ENCODE results near the gene HPN. TPM values are rescaled to one million over a fixed set of nuclear protein-coding genes. Genes with fewer than 3 reads are reported as not detected.

Gene HPN
- total RNA-seq, 2 experiments from 2014 or later = 0.09 TPM; not detected in 1

DNA sequence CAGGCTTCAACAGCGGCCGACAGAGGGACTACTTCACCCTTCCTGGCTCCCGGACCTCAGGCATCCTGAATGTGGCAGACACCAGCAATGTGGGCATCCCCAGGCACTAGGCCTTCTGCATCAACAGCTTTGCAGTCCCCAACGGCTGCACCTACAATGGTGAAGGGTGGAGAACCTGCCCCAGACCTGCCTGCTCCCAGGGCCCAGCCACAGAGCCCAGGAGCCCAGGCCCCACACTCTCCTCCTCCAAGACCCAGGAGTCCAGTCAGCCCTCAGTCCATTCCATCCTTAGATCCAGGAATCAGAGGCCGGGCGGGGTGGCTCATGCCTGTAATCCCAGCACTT lies 34.5 kb downstream of the HPN start:
- ATAC-seq = no peak
- no peak overlapping the region for H3K27ac Mint-ChIP-seq
- H3K36me3 Mint-ChIP-seq (ENCODE audit: low read depth) = no peaks in the 10 kb centered on the region
- ChIA-PET CTCF (no interaction called here), POLR2A (no interaction called here)
- intact Hi-C loops (cut with DNase I, micrococcal nuclease) = no loop called here
- H3K27me3 Mint-ChIP-seq = peaks cover 2% of the 10 kb centered on the region
- no peak overlapping the region for H3K4me3 Mint-ChIP-seq
- H3K9me3 Mint-ChIP-seq (ENCODE audit: low read depth) = no peaks in the 10 kb centered on the region
- no peaks in the 10 kb centered on the region for H3K4me1 Mint-ChIP-seq
- no peak for DNase-seq

DNA sequence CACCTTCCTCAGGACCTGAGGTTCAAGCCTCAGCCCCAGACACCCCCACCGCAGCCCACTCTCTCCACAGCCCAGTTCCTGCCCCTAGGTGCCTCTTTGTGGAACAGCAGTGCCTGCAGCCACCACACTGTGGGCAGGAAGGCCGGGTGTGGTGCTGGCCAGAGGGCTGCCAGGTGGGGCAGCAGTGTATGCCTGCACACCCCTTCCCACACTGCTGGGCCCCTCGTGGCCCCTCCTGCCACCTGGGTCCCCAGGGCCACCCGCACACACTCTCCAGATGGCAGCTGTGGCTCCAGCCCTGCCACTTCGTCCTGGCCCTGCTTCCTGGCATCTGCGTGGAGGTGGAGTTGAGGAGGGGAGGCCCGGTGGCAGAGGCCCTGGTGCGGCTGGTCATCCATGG lies 35.1 kb downstream of the HPN start:
- intact Hi-C loops (cut with DNase I, micrococcal nuclease) = no loop called here
- H3K27me3 Mint-ChIP-seq = peaks cover 2% of the 10 kb centered on the region
- no peaks in the 10 kb centered on the region for H3K9me3 Mint-ChIP-seq (ENCODE audit: low read depth)
- H3K36me3 Mint-ChIP-seq (ENCODE audit: low read depth) = no peaks in the 10 kb centered on the region
- DNase-seq = no peak
- H3K4me3 Mint-ChIP-seq = no peak overlapping the region
- no peak overlapping the region for H3K27ac Mint-ChIP-seq
- no peaks in the 10 kb centered on the region for H3K4me1 Mint-ChIP-seq
- no peak for ATAC-seq
- CTCF ChIA-PET = no interaction called here
- POLR2A ChIA-PET = no interaction called here

DNA sequence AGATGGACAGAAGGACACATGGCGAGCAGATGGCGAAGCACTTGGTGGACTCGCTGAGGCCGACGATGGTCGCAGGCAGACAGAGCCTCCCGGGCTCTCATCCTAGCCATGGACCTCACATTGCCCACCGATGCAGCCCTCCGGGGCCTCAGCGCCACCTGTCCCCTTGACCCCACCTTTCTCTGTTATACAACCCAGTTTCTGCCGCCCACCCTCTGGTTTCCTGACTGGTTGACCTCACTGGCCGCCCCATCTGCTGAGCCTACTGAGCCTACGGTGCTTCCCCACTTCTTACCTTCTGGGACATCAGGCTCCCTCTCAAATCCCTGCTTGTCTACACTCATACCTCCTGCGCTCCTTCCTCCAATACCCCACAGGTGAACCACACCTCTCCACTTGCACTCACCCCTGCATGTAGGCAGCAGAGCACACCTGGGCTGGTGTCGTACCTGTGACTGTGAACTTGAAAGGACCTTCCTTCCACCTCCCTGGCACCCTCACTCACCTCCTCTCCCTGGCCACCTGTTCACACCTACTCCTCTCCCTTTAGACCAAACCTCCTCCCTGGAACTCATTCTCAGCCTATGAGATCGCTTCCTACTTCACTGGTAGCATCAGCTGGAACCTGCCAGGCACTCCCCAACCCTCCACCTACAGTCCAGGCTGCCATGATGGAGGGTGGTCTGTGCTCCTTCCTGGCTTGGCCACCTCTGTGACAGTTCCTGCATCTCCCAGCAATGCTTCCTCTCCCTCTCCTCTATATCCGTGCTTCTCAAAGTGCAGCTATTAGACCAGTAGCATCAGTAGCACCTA lies 36.1 kb downstream of the HPN start:
- no peak for ATAC-seq
- no peak for DNase-seq
- no peaks in the 10 kb centered on the region for H3K36me3 Mint-ChIP-seq (ENCODE audit: low read depth)

GRCh38 chr19:35079826-35080225 lies 38.3 kb downstream of the HPN start:
- Mint-ChIP-seq H3K27ac (no peak overlapping the region), H3K4me3 (no peak overlapping the region), H3K9me3 (ENCODE audit: low read depth) (no peaks in the 10 kb centered on the region), H3K4me1 (no peaks in the 10 kb centered on the region), H3K36me3 (ENCODE audit: low read depth) (no peaks in the 10 kb centered on the region), H3K27me3 (peaks cover 2% of the 10 kb centered on the region)
- ATAC-seq (no peak), DNase-seq (no peak)
- intact Hi-C loops (cut with DNase I, micrococcal nuclease) = no loop called here
- ChIA-PET POLR2A (no interaction called here), CTCF (interaction anchor here (1.3 to 1.7 kb wide), 2 partner anchors 13 to 36 kb away, joined by 4 read pairs; no protein-coding TSS in a partner anchor)

More for the DNA sequence above, 36.1 kb downstream of the HPN start:
- ChIA-PET POLR2A (no interaction called here), CTCF (no interaction called here)
- Mint-ChIP-seq H3K27ac (no peak overlapping the region), H3K9me3 (ENCODE audit: low read depth) (no peaks in the 10 kb centered on the region), H3K27me3 (peaks cover 2% of the 10 kb centered on the region), H3K4me3 (no peak overlapping the region), H3K4me1 (no peaks in the 10 kb centered on the region)
- intact Hi-C loops (cut with DNase I, micrococcal nuclease) = no loop called here

- H3K36me3 Mint-ChIP-seq (ENCODE audit: low read depth) = no peaks in the 10 kb centered on the region
- CTCF ChIA-PET = interaction anchor here (0.7 to 1.7 kb wide), 2 partner anchors 10 to 37 kb away, joined by 3 to 4 read pairs; no protein-coding TSS in a partner anchor
- POLR2A ChIA-PET = no interaction called here
- H3K27ac Mint-ChIP-seq = no peak overlapping the region
- H3K4me3 Mint-ChIP-seq = no peak overlapping the region
- H3K4me1 Mint-ChIP-seq = no peaks in the 10 kb centered on the region
- intact Hi-C loops (cut with DNase I, micrococcal nuclease) = no loop called here
- ATAC-seq (no peak), DNase-seq (no peak)
- H3K9me3 Mint-ChIP-seq (ENCODE audit: low read depth) = no peaks in the 10 kb centered on the region
- H3K27me3 Mint-ChIP-seq = peaks cover 2% of the 10 kb centered on the region
These were observed 39.2 kb downstream of the HPN start for GRCh38 chr19:35080613-35081170.

DNA sequence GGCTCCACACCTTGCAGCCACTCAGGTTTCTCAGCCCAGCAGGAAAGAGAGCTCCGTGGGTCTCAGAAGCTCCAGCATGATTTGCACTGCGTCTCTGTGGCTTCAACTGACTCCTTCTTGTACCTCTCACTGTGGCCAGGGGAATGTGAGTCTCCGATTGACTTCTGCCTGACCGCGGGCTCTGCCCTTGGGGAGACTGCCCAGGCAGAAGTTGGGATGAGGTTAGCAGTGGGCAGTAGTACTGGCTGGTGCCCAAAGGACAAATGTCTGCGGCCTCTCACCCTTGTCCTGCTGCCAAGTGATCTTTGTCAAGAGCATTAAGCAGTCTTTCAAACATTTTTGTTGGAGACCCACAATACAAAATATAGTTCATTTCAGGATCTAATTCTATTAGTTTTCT lies 39.7 kb downstream of the HPN start:
- H3K27me3 Mint-ChIP-seq = peaks cover 2% of the 10 kb centered on the region
- POLR2A ChIA-PET = no interaction called here
- intact Hi-C loops (cut with DNase I, micrococcal nuclease) = no loop called here
- H3K9me3 Mint-ChIP-seq (ENCODE audit: low read depth) = no peaks in the 10 kb centered on the region
- DNase-seq = no peak
- H3K4me3 Mint-ChIP-seq = no peak overlapping the region
- no peaks in the 10 kb centered on the region for H3K36me3 Mint-ChIP-seq (ENCODE audit: low read depth)
- H3K27ac Mint-ChIP-seq = no peak overlapping the region
- H3K4me1 Mint-ChIP-seq = no peaks in the 10 kb centered on the region
- no peak for ATAC-seq
- CTCF ChIA-PET = interaction anchor here (0.7 to 1.7 kb wide), 2 partner anchors 11 to 38 kb away, joined by 3 to 4 read pairs; no protein-coding TSS in a partner anchor

DNA sequence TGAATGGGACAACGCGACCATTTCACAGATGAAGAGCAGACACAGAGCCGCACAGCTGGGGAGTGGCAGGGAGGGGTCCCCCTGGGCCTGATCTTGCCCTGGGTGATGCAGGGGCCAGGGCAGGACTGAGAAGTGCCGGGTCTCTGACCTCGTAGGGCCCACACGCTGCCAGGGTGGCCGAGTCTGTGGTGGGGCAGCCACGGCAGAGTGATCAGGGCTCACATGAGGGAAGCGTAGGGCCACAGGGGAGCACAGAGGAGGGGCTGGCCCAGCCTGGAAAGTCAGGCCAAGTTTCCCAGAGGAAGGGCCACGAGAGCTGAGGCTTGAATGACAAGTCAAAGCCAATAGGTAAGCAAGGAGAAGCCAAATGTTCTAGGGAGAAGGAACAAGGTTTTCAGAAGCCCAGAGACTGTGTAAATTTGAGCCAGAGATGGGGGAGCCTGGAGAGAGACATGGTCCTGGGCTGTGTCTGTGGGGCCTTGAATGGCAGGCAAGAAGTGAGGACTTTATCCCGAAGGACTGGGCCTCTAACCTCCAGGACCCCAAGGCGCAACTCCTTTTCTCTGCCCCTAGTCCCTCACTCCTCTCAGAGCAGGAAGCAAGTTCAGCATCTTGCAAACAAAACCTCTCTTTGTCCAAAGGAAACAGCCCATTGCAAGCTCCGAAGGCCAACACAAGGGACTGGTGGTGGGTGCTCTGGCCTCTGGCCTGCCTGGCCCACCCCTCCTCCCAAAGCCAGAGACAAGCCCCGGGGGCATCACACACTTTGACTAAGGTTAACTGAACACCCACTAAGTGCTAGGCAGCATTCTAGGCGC lies 42.4 kb downstream of the HPN start:
- DNase-seq (no peak), ATAC-seq (no peak)
- no peak overlapping the region for H3K27ac Mint-ChIP-seq
- POLR2A ChIA-PET = no interaction called here
- H3K36me3 Mint-ChIP-seq (ENCODE audit: low read depth) = no peaks in the 10 kb centered on the region
- CTCF ChIA-PET = interaction anchor here (1.0 kb wide), 1 partner anchor 23 kb away, joined by 3 read pairs; no protein-coding TSS in a partner anchor
- no peaks in the 10 kb centered on the region for H3K4me1 Mint-ChIP-seq
- H3K4me3 Mint-ChIP-seq = no peak overlapping the region
- intact Hi-C loops (cut with DNase I, micrococcal nuclease) = no loop called here
- no peaks in the 10 kb centered on the region for H3K27me3 Mint-ChIP-seq
- no peaks in the 10 kb centered on the region for H3K9me3 Mint-ChIP-seq (ENCODE audit: low read depth)

DNA sequence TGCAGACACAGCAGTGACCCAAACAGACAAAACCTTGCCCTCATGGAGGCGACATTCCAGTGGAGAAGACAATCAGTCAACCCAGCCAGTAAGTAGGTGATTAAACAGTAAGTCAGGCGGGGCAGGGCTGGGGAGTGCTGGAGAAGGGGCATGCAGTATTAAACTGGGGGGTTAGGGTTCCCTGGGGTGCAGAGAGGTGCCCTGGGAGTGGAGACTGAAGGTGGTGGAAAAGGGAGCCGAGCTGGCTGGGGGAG lies 42.9 kb downstream of the HPN start:
- ChIA-PET CTCF (interaction anchor here (1.0 kb wide), 1 partner anchor 23 kb away, joined by 3 read pairs; no protein-coding TSS in a partner anchor), POLR2A (no interaction called here)
- intact Hi-C loops (cut with DNase I, micrococcal nuclease) = no loop called here
- Mint-ChIP-seq H3K36me3 (ENCODE audit: low read depth) (no peaks in the 10 kb centered on the region), H3K4me3 (no peak overlapping the region), H3K27ac (no peak overlapping the region), H3K4me1 (no peaks in the 10 kb centered on the region), H3K27me3 (no peaks in the 10 kb centered on the region), H3K9me3 (ENCODE audit: low read depth) (no peaks in the 10 kb centered on the region)
- DNase-seq (no peak), ATAC-seq (no peak)

DNA sequence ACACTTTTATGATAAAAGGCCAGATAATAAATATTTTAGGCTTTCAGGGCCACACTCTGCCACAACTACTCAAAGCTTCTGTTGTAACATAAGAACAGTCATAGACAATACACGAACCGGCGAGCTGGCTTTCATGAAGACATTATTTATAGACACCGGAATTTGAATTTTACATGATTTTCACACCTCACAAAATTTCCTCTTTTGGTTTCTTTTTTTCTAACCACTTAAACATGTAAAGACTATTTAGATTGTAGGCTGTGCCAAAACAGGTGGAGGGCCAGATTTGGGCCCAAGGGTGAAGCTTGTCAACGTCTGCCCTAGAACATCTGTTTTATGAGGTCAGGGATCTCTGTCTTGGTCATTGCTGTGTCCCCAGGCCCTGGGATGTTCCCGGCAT lies 44.4 kb downstream of the HPN start:
- ATAC-seq = no peak
- Mint-ChIP-seq H3K9me3 (ENCODE audit: low read depth) (no peaks in the 10 kb centered on the region), H3K36me3 (ENCODE audit: low read depth) (no peaks in the 10 kb centered on the region), H3K4me1 (peaks cover 4% of the 10 kb centered on the region), H3K27ac (no peak overlapping the region), H3K27me3 (peaks cover 4% of the 10 kb centered on the region), H3K4me3 (no peak overlapping the region)
- ChIA-PET POLR2A (no interaction called here), CTCF (interaction anchor here (0.6 to 1.6 kb wide), 4 partner anchors 19 to 302 kb away, joined by 3 to 8 read pairs (median 4); partner anchors contain the start of gene LGI4)
- intact Hi-C loops (cut with DNase I, micrococcal nuclease) = no loop called here
- no peak for DNase-seq

DNA sequence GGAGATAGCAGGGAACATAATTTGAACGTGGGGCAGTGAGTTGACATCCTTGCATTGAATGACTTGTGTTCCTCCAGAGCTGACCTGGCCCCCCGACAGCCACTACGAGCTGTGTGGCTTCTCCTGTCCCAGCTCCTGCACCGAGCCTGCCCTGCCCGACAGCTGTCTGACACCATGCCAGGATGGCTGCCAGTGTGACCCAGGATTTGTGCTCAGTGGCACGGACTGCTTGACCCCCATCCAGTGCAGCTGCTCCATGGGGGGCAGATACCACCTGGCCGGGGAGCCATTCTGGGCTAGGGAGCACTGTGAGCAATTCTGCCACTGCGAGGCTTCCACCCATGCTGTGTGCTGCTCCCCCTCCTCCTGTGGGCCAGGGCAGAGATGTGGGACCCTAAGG lies 44.9 kb downstream of the HPN start:
- CTCF ChIA-PET = interaction anchor here (0.6 to 1.6 kb wide), 6 partner anchors 20 to 409 kb away, joined by 3 to 8 read pairs (median 3); partner anchors contain the start of gene LGI4
- H3K27me3 Mint-ChIP-seq = peaks cover 4% of the 10 kb centered on the region
- ATAC-seq = no peak
- H3K4me3 Mint-ChIP-seq = no peak overlapping the region
- H3K4me1 Mint-ChIP-seq = peaks cover 4% of the 10 kb centered on the region
- H3K36me3 Mint-ChIP-seq (ENCODE audit: low read depth) = no peaks in the 10 kb centered on the region
- no peaks in the 10 kb centered on the region for H3K9me3 Mint-ChIP-seq (ENCODE audit: low read depth)
- H3K27ac Mint-ChIP-seq = no peak overlapping the region
- intact Hi-C loops (cut with DNase I, micrococcal nuclease) = no loop called here
- no peak for DNase-seq
- POLR2A ChIA-PET = interaction anchor here (1.2 kb wide), 1 partner anchor 20 kb away, joined by 3 read pairs; no protein-coding TSS in a partner anchor

DNA sequence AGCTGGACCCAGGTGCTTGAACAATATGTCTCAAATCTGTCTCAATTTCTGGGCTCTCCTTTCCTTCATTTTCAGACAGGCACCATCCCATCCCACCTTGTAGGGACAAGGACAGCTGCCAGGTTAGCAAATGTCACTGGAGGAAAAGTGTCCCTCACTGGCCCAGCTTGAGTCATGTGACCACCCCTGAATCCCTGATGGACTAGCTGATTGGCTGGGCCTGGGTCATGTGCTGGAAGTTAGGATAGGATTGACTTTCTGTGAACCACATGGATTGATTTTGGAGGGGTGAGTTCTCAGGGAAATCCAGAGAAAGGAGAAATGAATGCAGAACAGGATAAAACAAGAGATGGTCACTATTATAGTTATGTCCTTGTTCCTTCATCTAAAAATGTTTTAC lies 45.9 kb downstream of the HPN start:
- Mint-ChIP-seq H3K27ac (no peak overlapping the region), H3K36me3 (ENCODE audit: low read depth) (no peaks in the 10 kb centered on the region), H3K27me3 (peaks cover 4% of the 10 kb centered on the region), H3K9me3 (ENCODE audit: low read depth) (no peaks in the 10 kb centered on the region), H3K4me3 (no peak overlapping the region), H3K4me1 (peaks cover 4% of the 10 kb centered on the region)
- ATAC-seq (no peak), DNase-seq (no peak)
- POLR2A ChIA-PET = interaction anchor here (1.2 kb wide), 1 partner anchor 21 kb away, joined by 3 read pairs; no protein-coding TSS in a partner anchor
- intact Hi-C loops (cut with DNase I, micrococcal nuclease) = no loop called here
- CTCF ChIA-PET = interaction anchor here (0.8 to 1.0 kb wide), 4 partner anchors 18 to 408 kb away, joined by 3 to 4 read pairs (median 3); no protein-coding TSS in a partner anchor
